B cell (primary cell): ENCODE data around the gene BOC.

Experiments
- CTCF ChIP-seq: fragments of 200-600 bp; IDR thresholded peaks from one replicate; pipeline ENCODE4 v1.8.0; 2022; ENCODE audit warnings: antibody characterized with exemption, mild to moderate bottlenecking
- EZH2 ChIP-seq: IDR thresholded peaks from 2 replicates; pipeline ENCODE4 v1.6.1; 2012; ENCODE audit warnings: borderline replicate concordance, low read depth, mild to moderate bottlenecking, moderate library complexity, low read length; ENCODE audit not compliant: insufficient read depth, poor library complexity, severe bottlenecking

GRCh38 chr3:113261626-113262303, 50.4 kb downstream of the BOC start:
- TF ChIP-seq CTCF (no peak), EZH2 (no peak)
